ENCODE measurements around the gene MSANTD2. TPM values are rescaled to one million over a fixed set of nuclear protein-coding genes. Genes with fewer than 3 reads are reported as not detected.

MSANTD2 gene
- total and polyA plus RNA-seq, 11 donors = 2.2 to 5.4 (median 3.1) TPM

DNA sequence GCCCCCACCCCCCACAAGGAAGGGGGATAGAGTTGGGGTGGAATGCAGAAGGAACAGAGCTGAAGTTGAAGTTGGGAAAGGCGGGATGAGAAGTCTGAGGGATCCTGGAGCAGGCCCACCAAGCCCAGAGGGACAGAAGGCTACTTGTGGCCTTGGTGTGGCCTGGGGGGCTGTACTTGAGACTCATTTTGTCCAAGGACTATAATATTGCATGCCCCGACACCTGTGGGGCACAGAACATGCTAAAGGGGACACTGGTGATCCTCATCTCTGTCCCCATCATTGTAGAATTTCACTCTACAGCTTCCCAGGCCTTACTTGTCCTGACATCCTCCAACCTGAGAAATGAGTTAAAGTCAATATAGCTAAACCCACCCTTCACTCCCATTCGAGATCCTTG, 39.4 kb downstream of the MSANTD2 start:
- intact Hi-C loops (cut with DNase I) = loop anchor here in 6 of 10 donors (2.0 to 10.0 kb wide), 5 partner anchors 14 to 89 kb away; partner anchors contain the start of genes SIAE (in 1 of the 6) and SPA17 (in 1 of the 6)
- peak overlapping the region; percentile 81 to 99 (median 94) for H3K27ac ChIP-seq
- no peak for ATAC-seq
- WGBS, 4 donors = 40 to 65% (median 56%) methylated on average over 3 of the region's 3 CpGs
- H3K27me3 ChIP-seq = peaks cover 0 to 64% (median 36%) of the 10 kb centered on the region in 9 donors
- no peaks in the 10 kb centered on the region for H3K9me3 ChIP-seq
- peak overlapping the region; percentile 57 to 95 (median 82) for H3K4me3 ChIP-seq
- H3K4me1 ChIP-seq = peaks cover 0 to 63% (median 41%) of the 10 kb centered on the region in 12 donors
- DNase-seq = no peak
- TF ChIP-seq POLR2A (IDR thresholded peaks at IDR 0.05) (no peak), CTCF (IDR thresholded peaks at IDR 0.05) (no peak)
- peaks cover 0 to 37% (median 18%) of the 10 kb centered on the region in 9 donors for H3K36me3 ChIP-seq

GRCh38 chr11:124760205-124760652, 40.0 kb downstream of the MSANTD2 start:
- intact Hi-C loops (cut with DNase I) = loop anchor here in 6 of 10 donors (2.0 to 10.0 kb wide), 5 partner anchors 13 to 88 kb away; partner anchors contain the start of genes SIAE (in 1 of the 6) and SPA17 (in 1 of the 6)
- TF ChIP-seq POLR2A (IDR thresholded peaks at IDR 0.05) (no peak), CTCF (IDR thresholded peaks at IDR 0.05) (no peak)
- no peaks in the 10 kb centered on the region for H3K9me3 ChIP-seq
- H3K4me1 ChIP-seq = peaks cover 0 to 68% (median 44%) of the 10 kb centered on the region in 12 donors
- peaks cover 0 to 64% (median 36%) of the 10 kb centered on the region in 9 donors for H3K27me3 ChIP-seq
- peaks cover 0 to 37% (median 15%) of the 10 kb centered on the region in 9 donors for H3K36me3 ChIP-seq
- peak; percentile 60 to 73 (median 68) for DNase-seq
- WGBS, 4 donors = 2 to 9% (median 4%) methylated on average over 10 to 25 of the region's 25 CpGs
- peak overlapping the region; percentile 57 to 95 (median 82) for H3K4me3 ChIP-seq
- H3K27ac ChIP-seq = peak overlapping the region; percentile 81 to 99 (median 94)
- peak in 2 of 4 donors; percentile 7 to 18 for ATAC-seq

DNA sequence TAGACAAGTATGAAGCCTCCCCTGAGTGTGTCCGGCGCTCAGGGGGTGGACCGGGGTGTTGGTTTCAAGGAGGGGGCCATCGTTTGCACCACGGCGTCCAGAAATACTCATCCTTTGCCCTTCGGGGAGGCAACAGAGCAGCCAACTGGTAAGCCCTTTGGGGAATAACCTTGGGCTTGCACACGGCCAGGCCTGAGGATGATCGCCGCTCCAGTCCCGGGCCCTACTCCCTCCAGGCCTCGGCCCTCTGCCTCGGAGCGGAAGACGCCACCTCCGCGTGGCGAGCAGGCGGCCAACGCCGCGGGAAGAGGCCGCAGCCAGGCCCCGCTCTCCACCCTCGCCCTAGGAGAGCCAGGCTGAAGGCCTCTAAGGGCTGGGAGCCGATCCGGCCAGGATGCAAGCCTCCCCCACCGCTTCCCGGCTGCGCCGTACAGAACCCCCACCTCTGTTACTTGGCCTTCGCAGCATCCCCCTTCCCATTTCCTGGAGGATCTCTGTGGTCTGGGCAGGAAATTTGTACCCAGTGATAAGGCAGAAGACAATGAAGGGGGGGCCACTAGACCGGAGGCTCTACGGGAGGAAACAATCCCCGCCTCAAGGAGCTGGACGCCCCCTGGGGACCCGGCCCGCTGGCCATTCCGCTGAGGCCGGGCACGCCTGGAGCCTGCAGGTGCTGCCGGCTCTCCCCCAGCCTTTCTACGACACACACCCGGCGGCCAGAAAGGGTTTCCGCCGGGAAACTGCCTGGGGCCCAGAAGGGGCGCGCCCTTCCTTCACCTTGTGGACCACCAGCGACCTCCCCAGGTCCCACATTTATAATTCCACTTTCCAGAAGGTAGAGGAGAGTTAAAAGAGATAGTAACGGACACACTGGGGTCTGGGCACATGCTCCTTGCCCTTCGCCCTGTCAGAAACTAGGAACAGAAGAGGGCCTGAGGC, 40.7 kb downstream of the MSANTD2 start:
- H3K27me3 ChIP-seq = peaks cover 0 to 64% (median 36%) of the 10 kb centered on the region in 9 donors
- ATAC-seq = peak; percentile 54 to 84 (median 77)
- peak overlapping the region; percentile 81 to 99 (median 94) for H3K27ac ChIP-seq
- peak; percentile 78 to 88 (median 85) for DNase-seq
- TF ChIP-seq CTCF (IDR thresholded peaks at IDR 0.05) = peak in 2 of 12 donors; percentile 6 to 17
- no peak for TF ChIP-seq POLR2A (IDR thresholded peaks at IDR 0.05)
- H3K4me3 ChIP-seq = peak overlapping the region; percentile 57 to 95 (median 82)
- H3K9me3 ChIP-seq = no peaks in the 10 kb centered on the region
- 14 to 21% (median 17%) methylated on average over 22 to 52 of the region's 52 CpGs for WGBS, 4 donors
- H3K36me3 ChIP-seq = peaks cover 0 to 39% (median 9%) of the 10 kb centered on the region in 9 donors
- intact Hi-C loops (cut with DNase I) = loop anchor here in 6 of 10 donors (2.0 to 10.0 kb wide), 6 partner anchors 13 to 118 kb away; partner anchors contain the start of genes SIAE (in 1 of the 6) and SPA17 (in 1 of the 6)
- H3K4me1 ChIP-seq = peaks cover 0 to 75% (median 50%) of the 10 kb centered on the region in 12 donors
